ENCODE results near the gene PDZD2.
"Not testable (repeated sequence)": the region's sequence is repeated elsewhere in the genome, so short reads cannot be mapped to it uniquely, and the experiment has no call there.

The PDZD2 gene

DNA sequence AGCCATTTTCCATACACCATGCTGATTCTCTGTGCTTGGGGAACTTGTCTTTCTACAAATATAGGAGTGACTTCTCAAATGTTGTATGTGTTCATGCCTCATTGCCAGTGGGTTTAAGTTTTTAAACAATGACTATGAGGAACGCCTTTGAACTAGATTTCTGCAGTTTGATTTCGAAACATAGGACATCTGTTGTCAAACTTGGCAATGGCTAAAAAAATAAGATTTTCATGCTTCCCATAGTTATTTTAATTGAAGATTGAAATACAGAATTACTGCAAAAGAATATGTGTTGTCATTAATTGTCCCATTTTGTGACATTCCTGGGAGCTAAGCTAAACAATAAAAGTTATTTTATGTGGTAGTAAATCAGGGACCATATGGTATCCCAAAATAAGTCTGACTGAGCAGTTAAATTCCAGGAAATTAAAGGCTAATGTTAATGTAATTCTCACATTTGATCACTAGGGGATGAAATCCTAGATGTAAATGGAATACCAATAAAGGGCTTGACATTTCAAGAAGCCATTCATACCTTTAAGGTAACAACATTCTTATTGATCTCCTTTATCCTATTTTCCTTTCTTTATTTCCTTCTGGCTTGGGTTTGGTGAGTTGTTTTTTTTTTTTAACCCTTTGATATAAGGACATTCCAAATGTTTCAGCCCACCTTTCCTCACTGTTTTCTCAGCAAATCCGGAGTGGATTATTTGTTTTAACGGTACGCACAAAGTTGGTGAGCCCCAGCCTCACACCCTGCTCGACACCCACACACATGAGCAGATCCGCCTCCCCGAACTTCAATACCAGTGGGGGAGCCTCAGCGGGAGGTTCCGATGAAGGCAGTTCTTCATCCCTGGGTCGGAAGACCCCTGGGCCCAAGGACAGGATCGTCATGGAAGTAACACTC lies 418.5 kb downstream of the PDZD2 start:
- no peak for DNase-seq

DNA sequence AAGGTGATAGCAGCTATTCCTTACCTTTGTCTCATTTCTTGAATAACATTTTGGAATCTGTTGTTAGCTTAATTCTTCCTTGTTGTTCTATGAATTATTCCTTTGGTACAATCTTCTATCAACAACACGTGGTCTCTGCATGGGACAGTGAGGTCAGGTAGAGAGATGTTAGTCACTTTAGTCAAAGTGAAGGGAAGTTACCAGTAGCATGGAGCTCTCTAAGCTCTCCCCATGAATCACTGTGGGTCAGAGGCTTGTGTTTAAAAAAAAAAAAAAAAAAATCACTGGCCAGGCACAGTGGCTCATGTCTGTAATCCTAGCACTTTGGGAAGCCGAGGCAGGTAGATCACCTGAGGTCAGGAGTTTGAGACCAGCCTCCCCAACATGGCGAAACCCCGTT lies 419.2 kb downstream of the PDZD2 start:
- no peak for DNase-seq

DNA sequence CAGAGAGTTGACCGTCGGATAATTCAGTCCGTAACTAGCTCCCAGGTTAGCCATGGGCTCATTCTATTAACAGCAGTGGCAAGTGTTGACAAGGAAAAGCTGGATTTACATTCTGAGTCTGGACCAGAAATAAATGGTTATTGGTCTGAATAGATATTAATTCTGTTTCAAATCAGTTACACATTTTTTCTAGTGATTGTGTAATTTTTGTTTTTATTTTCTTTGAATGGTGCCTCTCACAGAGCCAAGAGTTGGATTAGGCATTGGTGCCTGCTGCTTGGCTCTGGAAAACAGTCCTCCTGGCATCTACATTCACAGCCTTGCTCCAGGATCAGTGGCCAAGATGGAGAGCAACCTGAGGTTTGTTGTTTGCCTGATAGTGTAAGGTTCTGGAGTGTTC lies 420.1 kb downstream of the PDZD2 start:
- no peak for DNase-seq

DNA sequence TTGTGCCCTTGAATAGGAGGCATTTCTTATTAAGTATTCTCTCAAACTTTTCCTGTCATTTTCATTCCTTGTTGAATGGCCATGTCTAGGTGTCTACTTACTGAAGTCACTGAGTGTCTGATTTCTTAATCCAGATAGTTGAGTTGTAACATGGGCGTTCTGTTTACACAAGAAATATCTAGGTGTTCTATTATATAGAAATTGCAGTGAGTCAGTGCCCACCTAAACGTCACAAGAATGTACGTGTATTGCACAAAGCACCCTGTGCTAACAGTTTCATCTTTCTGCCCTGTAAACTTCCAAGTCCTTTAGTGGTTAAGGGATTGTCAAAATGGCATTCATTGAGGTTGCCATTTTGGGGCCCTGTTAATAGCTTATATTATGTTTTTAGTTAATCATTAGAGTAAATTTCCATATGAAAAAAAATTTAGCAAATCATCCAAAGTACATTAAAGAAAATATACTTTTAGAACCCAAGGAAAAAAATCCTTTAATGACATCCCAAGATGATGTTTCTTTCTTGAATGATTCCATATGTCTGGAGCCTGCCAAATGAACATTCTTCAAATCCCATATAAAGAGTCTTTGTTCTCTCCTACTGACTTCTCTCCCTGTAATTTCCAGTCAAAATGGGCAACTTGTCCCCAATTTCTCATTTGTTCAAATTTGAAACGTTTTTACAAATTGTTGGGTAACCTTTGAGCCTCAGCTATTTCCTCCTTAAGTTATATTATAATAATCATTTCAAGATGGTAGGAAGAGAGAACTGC lies 421.0 kb downstream of the PDZD2 start:
- no peak for DNase-seq

DNA sequence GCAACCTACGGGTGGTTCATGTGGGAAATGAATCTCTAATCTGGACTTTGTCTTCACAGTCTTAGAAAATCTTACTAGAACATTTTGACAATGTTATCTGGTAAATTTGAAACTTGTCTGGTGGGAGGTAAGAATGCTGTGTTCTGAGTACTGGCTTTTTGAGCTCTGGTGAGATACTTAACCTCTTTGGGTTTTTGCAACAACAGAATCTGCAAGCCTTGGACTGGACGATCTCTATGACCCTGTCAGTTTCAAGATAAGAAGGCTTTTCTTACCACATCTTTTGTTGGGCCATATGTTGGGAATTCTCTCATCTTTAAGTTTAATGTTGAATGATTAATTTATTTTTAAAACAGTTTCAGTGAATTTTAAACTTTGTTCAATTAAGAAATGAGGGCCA lies 422.3 kb downstream of the PDZD2 start:
- no peak for DNase-seq

DNA sequence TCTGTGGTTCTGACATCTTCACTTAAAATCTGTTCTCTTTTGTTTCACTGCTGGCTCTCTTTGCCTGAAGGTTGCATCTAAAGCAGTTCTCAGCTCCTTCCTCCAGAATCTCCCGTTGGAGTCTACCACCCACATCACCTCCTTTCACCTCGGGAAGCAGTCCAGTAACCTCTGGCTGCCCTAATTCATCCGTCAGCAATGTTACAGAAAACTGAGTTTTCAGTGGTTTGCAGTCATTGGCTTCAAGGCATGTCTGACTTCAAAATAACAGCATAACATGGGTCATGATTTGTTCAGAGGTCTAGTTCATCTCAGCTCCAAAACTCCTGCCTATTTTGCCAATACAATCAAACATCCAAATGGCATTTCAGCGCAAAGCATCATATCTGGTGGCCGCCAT lies 427.5 kb downstream of the PDZD2 start:
- no peak for DNase-seq

DNA sequence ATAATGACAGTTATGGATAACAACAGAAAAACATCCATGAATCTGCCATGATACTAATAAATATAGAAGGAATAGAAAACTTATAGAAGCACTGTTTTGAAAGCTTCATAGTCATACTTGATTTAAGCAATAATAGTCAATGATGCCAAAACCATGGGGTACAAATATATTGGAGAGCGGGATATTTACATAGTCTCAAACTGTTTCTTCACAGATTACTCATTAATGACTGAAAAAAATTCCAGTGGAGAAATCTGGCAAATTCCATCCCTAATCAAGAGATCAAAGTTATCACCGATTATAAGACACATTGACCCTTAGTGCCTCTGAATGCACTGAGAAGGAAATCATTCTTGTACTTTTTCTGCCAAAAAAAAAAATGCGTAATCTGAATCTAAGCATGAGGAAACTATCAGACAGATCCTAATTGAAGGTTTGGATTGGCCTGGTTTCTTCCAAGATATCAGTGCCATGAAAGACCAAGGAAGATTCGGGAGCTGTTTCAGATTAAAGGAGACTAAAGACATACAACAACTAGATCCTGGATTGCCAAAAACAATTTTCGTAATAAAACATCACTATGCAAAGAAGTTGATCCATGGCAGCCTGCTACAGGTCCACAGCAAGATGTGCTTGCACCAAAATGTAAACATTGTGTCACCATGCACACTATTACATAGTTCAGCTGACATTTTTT lies 429.0 kb downstream of the PDZD2 start:
- no peak for DNase-seq

DNA sequence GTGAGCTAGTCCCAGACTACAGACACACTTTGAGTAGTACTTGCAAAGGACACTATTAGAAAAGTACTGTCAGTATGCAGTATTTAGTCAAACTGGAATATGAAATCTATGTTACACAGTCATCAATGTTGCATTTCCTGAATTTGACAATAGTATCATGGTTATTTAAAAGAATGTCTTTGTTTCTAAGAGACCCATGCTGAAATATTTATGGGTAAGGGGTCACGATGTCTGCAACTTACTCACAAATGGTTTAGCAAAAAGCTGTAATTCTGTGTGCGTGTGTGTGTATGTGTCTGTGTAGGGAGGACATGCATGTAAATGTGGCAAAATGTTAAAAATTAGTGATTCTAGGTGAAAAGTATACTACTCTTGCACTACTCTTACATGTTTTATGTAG lies 429.6 kb downstream of the PDZD2 start:
- no peak for DNase-seq

DNA sequence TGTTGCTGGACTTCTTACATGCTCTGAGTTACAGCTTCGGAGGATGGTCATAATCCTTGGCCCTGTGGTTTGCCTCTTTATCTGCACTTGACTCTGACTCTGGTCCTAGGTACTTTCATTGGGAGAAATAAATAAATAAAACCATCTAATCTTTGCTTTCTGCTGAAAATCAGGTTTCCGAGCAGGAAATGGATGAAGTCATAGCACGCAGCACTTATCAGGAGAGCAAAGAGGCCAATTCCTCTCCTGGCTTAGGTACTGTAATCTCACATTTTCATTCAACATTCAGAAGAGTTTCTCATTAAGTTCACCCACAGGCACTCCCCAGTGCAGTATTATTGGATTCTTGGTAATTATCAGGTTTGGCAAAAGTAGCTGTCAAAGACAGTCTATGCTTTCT lies 430.5 kb downstream of the PDZD2 start:
- no peak for DNase-seq

DNA sequence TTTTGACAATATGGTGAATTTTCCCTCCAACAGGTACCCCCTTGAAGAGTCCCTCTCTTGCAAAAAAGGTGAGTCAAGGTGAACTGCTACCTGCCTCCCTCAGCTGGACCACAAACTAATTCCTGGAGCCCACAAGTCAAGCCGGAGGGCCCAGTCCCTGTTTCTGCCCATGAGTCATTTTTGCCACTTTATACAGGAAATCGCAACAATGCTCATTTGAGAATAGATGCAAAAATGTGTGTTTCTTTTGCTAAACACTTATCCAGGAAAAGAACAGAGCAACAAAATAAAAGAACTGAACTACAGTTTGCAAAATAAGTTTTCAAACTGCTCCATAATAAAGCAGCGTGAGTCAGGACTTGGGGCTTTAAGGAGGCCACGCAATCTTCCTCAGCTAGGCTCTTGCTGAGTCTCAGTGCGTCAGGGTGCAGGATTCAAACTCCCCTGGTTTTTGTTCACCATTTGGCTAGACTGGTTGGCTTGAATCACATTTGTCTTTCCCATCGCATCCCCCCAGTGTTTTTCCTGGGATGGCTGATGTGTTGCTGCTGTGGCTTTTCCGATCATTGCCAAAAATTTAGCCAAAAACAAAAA lies 432.5 kb downstream of the PDZD2 start:
- no peak for DNase-seq

DNA sequence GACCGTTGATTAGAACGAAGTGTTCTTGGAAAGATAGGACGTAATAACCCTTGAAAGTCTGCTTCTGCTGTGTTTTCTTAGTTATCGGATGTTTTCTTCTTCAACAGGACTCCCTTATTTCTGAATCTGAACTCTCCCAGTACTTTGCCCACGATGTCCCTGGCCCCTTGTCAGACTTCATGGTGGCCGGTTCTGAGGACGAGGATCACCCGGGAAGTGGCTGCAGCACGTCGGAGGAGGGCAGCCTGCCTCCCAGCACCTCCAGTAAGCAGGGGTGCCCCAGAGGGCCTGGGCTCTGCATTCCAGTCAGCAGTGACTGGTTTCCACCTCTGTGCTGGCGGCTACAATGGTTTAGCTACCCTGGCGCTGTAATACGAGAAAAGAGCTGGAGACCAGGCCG lies 433.1 kb downstream of the PDZD2 start:
- no peak for DNase-seq

DNA sequence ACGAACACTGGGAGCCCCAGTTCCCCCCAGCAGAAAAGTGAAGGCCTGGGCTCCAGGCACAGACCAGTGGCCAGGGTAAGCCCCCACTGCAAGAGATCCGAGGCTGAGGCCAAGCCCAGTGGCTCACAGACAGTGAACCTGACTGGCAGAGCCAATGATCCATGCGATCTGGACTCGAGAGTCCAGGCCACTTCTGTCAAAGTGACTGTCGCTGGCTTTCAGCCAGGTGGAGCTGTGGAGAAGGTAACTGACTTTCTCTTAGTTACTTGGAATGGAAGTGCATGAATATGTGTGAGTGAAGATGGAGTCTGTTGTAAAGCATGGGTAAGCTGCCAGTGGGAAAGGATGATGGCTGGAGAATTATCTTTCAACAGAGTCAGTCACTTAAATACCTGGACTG lies 435.5 kb downstream of the PDZD2 start:
- DNase-seq, result no peak

DNA sequence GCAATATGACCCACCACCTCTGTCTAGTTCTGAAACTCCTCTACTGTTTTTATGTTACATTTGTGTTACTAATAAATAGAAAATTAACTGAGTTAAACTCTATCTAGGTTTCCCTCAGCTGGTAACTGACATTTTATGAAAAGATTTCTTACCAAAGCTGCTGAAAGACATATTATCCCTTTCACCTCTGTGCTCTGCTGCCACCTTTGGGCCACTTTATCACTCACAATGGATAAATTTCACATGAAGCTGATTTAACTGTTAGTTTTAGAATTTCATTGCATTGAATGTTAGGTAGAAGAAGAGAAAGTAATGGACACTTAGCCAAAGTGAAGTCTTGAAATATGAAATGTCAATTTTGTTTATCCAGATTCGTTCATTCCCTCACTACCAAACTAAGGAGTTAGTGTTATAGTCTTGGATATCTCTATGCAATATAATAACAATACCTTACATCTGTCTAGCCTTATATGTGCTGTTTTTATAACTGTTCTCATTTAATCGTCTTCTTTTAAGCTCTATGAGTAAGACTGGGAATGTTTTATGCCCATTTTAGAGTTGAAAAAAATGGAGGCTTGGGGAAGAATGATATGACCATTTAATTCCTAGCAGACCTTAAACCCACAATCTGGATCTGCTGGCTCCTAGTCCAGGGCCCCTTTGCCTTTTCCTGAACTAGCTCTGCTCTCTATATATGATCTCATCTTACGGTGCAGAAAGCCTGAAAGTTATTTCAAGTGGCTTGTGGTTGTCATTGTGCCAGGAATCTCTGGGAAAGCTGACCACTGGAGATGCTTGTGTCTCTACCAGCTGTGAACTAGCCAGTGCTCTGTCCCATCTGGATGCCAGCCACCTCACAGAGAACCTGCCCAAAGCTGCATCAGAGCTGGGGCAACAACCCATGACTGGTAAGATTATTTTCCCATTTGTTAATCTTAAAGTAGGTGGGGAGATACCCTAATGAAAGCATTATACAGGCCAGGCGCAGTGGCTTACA lies 438.1 kb downstream of the PDZD2 start:
- no peak for DNase-seq

DNA sequence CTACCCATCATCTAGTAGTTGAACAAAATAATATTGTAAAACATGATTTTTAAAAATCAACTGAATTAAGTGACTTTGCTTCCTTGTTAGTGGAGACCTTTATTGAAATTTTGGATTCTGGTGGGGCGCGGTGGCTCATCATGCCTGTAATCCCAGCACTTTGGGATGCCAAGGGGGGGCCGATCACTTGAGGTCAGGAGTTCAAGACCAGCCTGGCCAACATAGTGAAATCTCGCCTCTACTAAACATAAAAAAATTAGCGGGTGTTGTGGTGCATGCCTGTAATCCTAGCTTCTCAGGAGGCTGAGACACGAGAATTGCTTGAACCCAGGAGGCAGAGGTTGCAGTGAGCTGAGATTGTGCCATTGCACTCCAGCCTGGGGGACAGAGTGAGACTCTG lies 439.9 kb downstream of the PDZD2 start:
- DNase-seq, result not testable (repeated sequence)

DNA sequence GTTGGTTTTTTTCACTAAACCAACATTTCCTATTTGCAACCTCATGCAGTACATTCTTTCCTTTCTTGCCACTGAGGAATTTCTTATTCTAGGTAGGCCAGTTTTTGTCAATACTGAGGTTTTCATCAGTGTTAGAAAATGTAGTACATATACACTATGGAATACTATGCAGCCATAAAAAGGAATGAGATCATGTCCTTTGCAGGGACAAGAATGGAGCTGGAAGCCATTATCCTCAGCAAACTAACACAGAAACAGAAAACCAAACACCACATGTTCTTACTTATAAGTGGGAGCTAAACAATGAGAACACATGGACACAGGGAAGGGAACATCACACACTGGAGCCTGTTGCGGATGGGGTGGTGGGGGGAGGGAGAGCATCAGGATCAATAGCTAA lies 441.6 kb downstream of the PDZD2 start:
- not testable (repeated sequence) for DNase-seq

DNA sequence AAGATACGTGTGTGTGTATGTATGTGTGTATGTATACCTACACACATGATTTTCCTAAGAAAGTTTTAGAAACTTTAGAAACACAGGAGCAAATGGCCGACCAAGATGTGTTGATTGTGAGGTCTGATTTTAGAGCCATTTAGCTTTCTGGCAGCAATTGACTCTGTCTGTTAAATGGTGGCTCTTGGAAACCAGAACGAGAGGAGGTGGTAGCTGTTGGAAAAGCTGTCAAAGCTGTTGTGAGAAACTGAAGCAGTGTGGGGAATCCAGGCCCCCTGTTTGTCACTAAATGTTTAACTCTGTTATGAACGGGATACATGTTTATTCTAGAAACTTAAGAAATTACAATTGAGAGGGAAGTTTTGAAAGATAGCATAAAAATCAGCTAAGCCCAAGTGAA lies 443.8 kb downstream of the PDZD2 start:
- DNase-seq, result no peak

DNA sequence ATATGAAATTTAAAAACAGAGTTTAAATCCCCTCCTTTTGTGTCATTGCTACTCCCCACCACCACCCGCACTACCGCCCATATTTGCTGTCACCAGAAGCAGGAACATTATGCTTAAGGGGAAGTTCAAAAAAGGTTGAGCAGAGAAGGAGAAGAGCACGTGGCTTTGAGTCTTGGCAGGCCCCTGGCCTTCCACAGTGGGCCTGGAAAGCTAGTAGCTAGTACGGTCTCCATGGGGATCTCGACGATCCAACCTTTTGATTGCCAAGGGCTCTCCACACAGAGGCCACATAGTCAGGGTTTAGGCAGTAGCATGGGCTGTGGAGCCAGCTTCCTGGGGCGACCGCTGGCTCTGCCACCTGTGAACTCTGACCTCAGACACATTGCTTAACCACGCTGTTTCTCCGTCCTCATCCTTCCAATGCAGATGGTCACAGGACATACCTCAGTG lies 445.1 kb downstream of the PDZD2 start:
- no peak for DNase-seq

DNA sequence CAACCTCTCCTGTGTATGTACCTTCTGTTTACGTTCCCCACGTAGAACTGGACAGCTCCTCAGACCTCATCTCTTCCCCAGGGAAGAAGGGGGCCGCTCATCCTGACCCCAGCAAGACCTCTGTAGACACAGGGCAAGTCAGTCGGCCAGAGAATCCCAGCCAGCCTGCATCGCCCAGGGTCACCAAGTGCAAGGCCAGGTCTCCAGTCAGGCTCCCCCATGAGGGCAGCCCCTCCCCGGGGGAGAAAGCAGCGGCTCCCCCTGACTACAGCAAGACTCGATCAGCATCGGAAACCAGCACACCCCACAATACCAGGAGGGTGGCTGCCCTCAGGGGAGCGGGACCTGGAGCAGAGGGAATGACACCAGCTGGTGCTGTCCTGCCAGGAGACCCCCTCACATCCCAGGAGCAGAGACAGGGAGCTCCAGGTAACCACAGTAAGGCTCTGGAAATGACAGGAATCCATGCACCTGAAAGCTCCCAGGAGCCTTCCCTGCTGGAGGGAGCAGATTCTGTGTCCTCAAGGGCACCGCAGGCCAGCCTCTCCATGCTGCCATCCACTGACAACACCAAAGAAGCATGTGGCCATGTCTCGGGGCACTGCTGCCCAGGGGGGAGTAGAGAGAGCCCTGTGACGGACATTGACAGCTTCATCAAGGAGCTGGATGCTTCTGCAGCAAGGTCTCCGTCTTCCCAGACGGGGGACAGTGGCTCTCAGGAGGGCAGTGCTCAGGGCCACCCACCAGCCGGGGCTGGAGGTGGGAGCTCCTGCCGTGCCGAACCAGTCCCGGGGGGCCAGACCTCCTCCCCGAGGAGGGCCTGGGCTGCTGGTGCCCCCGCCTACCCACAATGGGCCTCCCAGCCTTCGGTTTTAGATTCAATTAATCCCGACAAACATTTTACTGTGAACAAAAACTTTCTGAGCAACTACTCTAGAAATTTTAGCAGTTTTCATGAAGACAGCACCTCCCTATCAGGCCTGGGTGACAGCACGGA lies 448.5 kb downstream of the PDZD2 start:
- DNase-seq, result no peak

DNA sequence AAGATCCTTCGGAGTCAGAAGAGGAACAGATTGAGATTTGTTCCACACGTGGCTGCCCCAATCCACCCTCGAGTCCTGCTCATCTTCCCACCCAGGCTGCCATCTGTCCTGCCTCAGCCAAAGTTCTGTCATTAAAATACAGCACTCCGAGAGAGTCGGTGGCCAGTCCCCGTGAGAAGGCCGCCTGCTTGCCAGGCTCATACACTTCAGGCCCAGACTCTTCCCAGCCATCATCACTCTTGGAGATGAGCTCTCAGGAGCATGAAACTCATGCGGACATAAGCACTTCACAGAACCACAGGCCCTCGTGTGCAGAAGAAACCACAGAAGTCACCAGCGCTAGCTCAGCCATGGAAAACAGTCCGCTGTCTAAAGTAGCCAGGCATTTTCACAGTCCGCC lies 449.3 kb downstream of the PDZD2 start:
- no peak for DNase-seq

DNA sequence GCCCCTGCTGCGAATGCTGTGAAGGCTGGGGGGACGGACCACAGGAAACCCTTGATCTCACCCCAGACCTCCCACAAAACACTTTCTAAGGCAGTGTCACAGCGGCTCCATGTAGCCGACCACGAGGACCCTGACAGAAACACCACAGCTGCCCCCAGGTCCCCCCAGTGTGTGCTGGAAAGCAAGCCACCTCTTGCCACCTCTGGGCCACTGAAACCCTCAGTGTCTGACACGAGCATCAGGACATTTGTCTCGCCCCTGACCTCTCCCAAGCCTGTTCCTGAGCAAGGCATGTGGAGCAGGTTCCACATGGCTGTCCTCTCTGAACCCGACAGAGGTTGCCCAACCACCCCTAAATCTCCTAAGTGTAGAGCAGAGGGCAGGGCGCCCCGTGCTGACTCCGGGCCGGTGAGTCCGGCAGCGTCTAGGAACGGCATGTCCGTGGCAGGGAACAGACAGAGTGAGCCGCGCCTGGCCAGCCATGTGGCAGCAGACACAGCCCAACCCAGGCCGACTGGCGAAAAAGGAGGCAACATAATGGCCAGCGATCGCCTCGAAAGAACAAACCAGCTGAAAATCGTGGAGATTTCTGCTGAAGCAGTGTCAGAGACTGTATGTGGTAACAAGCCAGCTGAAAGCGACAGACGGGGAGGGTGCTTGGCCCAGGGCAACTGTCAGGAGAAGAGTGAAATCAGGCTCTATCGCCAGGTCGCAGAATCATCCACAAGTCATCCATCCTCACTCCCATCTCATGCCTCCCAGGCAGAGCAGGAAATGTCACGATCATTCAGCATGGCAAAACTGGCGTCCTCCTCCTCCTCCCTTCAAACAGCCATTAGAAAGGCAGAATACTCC lies 450.4 kb downstream of the PDZD2 start:
- DNase-seq, result no peak
